DMS79 treated with DMSO at 0.1 percent for 48 hours (cell line): ENCODE data around the gene PIK3CD.
"Not testable (repeated sequence)": the region's sequence is repeated elsewhere in the genome, so short reads cannot be mapped to it uniquely, and the experiment has no call there.

ENCODE experiments used
- DNase-seq: peaks from one replicate; lab custom pipeline; 2025; lab: John Stamatoyannopoulos, UW

PIK3CD gene

DNA sequence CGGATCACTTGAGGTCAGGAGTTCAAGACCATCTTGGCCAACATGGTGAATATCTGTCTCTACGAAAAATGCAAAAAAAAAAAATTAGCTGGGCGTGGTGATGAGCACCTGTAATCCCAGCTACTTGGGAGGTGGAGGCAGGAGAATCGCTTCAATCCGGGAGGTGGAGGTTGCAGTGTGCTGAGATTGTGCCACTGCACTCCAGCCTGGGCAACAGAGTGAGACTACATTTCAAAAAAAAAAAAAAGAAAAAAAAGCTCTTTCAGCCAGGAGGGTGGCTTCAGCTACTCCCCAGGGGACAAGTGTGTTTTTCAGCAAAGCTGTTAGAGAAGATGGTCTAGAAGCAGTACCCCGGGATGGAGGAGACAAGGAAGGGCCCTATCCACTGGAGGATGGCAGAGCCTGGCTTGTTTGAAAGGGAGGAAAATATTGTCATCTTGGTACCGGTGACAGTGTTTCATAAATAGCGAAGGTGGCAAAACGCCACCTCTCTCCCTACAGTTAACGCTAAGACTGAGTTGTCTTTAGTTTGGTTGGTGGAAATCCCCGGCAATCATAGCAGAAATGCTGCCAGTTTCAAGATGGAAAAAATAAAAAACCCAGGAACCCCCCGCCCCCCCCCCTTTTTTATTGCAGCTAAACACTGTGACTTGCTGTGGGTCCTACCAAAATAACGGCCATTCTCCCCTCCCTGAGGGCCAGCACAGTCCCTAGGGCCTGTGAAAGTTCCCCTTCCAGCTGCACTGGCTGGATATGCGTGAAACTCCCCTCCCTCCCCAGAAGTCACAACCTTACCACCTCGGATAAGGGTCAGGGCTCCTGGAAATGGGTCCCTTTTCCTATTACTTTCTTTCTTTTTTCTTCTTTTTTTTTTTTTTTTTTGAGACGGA, 3.5 kb downstream of the PIK3CD start:
- DNase-seq = no peak

DNA sequence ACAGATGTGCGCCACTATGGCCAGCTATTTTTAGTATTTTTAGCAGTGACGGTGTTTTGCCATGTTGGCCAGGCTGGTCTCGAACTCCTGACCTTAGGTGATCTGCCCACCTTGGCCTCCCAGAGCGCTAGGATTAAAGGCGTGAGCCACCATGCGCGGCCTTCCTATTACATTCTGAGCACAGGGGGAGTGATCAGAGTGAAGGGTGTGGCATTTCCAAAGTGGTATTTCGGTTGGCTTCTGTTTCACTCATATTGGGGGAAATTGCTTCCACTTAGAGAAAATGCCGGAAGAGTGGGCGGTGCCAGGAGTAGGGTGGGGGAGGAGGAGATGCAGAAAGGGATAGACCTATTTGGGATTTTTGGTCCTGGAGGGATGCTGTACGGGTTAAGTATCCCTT, 4.3 kb downstream of the PIK3CD start:
- DNase-seq = no peak

GRCh38 chr1:9657521-9658032, 6.0 kb downstream of the PIK3CD start:
- no peak for DNase-seq

DNA sequence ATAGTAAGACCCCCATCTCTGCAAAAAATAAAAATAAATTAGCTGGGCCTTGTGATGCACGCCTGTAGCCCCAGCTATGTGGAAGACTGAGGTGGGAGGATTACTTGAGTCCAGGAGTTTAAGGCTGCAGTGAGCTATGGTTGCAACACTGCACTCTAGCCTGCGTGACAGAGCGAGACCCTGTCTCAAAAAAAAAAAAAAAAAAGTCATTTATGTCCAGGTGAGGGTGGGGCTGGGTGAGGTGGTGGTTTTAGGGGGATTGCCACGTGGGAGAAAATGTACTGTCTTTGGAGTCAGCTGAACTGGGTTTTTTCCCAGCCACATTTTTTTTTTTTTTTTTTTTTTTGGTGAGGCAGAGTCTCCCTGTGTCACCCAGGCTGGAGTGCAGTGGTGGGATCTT, 6.7 kb downstream of the PIK3CD start:
- DNase-seq = no peak

- no peak for DNase-seq
Observed at GRCh38 chr1:9659328-9659727, 7.8 kb downstream of the PIK3CD start.

GRCh38 chr1:9663257-9663656, 11.7 kb downstream of the PIK3CD start:
- no peak for DNase-seq

DNA sequence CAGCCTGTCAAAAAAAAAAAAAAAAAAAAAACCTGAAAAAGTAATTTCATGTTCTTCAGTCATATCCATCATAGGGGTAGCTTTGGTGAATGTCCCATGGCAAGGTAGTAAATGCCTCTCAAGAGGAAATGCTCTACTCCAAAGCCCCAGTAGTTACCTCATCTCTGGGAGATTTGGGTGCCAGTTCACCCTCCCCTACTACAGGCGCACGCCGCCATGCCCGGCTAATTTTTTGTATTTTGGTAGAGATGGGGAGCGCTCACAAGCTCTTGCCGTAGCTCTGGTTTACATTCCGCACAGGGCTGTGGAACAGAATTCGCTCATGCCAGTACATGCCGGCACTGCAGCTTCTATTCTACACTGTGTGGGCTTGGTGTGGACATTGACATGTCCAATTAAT, 13.7 kb downstream of the PIK3CD start:
- DNase-seq = no peak

DNA sequence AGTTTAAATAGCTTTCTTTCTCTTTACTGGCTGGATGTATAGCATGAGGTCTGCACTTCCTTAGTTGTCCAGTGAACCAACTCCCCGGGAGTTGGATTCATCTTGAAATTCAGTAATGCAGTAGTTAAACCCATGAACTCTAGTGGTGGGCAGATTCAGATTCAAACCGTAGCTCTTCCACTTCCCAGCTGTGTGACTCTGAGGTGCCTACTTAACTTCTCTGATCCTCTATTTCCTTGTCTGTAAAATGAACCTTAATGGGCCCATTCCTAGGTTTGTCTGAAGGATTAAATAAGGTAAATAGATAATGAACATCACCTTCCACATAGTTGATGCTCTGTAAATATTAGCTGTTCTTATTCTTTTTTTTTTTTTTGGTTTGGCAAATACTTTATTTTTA, 16.5 kb downstream of the PIK3CD start:
- no peak for DNase-seq

GRCh38 chr1:9670085-9670484, 18.6 kb downstream of the PIK3CD start:
- no peak for DNase-seq

- DNase-seq = peak; percentile 22
Observed at GRCh38 chr1:9671377-9672140, 20.0 kb downstream of the PIK3CD start.

GRCh38 chr1:9672444-9672843, 20.9 kb downstream of the PIK3CD start:
- DNase-seq = no peak

GRCh38 chr1:9675393-9675792, 23.9 kb downstream of the PIK3CD start:
- DNase-seq = no peak

DNA sequence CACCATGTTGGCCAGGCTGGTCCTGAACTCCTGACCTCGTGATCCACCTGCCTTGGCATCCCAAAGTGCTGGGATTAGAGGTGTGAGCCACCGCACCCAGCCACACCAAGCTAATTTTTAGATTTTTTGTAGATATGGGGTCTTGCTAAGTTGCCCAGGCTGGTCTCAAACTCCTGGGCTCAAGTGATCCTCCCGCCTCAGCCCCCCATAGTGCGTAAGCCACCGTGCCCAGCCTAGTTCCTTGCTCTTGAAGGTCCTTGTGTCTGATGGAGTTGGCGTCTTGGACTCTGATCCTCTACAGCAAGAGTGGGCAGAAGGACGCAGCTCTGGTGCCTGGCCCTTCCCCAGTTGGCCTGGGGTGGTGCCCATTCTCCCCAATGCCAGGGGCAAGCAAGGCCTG, 24.6 kb downstream of the PIK3CD start:
- not testable (repeated sequence) for DNase-seq

- DNase-seq = peak; percentile 48
Observed at GRCh38 chr1:9676815-9677393, 25.4 kb downstream of the PIK3CD start.

DNA sequence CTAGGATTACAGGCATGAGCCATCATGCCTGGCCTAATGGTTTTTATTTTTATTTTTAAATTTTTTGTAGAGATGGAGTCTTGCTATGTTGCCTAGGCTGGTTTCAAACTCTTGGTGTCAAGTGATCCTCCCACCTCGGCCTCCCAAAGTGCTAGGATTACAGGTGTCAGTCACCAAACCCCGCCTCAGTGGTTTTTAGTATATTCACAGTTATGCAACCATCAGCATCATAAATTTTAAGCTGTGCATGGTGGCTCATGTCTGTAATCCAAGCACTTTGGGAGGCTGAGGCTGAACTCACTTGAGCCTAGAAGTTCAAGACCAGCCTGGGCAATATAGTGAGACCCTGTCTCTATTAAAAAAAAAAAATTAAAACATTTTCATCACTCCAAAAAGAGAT, 28.6 kb downstream of the PIK3CD start:
- DNase-seq = no peak

DNA sequence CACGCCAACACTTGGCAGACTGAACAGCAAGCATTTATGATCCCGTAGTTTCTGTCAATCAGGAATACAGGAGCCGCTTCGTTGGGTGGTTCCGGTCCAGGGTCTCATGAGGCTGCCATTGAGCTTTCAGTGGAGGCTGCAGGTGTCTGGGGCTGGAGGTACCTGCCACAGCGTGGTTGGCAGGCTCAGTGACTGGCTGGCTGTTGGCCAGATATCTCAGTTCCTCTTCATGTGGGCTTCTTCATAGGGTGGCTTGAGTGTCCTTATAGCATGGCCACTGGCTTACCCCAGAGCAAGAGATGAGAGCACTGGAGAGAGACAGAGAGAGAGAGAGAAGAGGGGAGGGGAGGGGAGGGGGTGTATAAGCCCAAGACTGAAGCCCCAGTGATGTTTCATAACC, 29.3 kb downstream of the PIK3CD start:
- peak; percentile 63 for DNase-seq

DNA sequence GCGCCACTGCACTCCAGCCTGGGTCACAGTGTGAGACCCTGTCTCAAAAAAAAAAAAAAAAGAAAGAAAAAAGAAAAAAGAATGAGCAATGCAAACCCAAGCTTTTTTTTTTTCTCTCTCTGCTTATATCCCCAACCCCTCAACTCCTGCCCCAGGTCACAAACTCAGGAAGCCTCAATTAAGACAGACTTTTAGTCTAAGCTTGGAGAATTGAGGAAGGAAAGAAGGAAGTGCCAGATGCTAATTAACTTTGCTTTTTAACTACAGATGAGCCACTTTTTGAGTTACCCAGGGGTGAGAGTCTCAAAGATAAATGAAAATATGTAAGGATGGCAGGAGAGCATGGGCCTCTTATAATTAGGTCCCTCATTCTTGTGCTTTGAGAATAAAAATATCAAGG, 33.3 kb downstream of the PIK3CD start:
- no peak for DNase-seq

GRCh38 chr1:9687120-9687873, 35.8 kb downstream of the PIK3CD start:
- peak; percentile 35 for DNase-seq

DNA sequence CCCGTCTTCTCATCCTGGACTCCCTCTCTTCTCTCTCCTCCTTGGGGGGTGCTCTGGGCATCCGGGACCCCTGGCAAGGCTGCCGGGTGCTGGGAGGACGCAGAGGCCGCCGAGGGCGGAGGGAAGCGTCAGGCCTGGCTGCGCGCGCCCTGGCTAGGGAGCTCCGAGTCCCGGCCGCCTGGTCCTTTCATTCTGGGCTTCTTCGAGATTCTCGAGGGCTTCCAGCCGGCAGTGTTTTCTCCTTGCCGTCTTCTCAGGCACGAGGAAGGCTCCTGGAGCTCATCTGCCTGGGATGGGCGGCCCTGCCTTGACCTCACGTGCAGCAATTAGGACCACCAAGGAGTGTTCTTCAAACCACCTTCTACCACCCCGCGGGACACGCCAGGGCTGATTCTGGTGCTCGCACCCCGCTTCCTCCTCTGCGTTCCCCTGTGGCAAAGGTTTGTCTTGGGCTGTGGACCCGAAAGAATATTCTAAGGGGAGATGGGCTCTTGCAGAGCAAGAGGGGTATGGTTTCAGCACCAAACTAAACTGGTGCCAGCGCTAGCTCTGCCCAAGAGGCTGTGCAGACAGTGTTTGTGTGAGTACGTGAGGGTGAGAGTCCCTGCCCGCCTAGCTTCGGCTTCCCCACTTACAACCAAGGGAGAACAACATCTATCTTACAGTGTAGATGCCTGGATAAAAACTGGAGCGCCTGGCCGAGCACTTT, 36.5 kb downstream of the PIK3CD start:
- DNase-seq = peak; percentile 35

DNA sequence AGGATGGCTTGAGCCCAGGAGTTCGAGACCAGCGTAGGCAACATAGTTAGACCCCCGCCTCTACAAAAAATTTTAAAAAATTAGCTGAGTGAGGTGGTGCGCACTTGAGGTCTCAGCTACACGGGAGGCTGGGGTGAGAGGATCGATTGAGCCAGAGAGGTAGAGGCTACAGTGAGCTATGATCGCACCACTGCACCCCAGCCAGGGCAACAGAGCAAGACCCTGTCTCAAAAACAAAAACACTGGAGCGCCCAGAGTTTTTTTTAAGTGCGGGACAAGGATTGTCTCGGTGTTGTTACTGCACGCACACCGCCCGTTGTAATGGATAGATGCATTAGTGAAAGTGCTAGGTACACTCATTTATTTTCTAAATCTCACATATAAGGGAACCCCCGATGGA, 37.1 kb downstream of the PIK3CD start:
- no peak for DNase-seq

- DNase-seq = peak; percentile 68
Observed at GRCh38 chr1:9689011-9689706, 37.6 kb downstream of the PIK3CD start.
